ENCODE measurements around the gene AOC1. TPM values are rescaled to one million over a fixed set of nuclear protein-coding genes. Genes with fewer than 3 reads are reported as not detected.
A peak's percentile ranks its signal among the peaks of the same experiment; 100 is the strongest.

AOC1 gene
- total and polyA plus RNA-seq, 4 donors = 0.01 to 0.08 TPM; not detected in 2

- Histone ChIP-seq H3K4me1 (ENCODE audit: control insufficient read depth in 4 of 4, insufficient read depth in 4 of 4, low read length in 3 of 4) (no peaks in the 10 kb centered on the region), H3K9ac (ENCODE audit: low read depth in 1 of 2, low read length in 2 of 2) (no peak overlapping the region), H3K4me3 (ENCODE audit: low read depth in 1 of 3, low read length in 3 of 3) (no peak overlapping the region), H3K27ac (ENCODE audit: low read depth in 1 of 2, low read length in 2 of 2) (no peak overlapping the region), H3K9me3 (ENCODE audit: control insufficient read depth in 4 of 4, low read length in 3 of 4) (no peaks in the 10 kb centered on the region), H3K36me3 (ENCODE audit: control insufficient read depth in 4 of 4, insufficient read depth in 3 of 4, low read depth in 1 of 4, low read length in 3 of 4) (peaks cover 0 to 3% (median 0%) of the 10 kb centered on the region in 4 donors), H3K27me3 (ENCODE audit: control insufficient read depth in 4 of 4, insufficient read depth in 4 of 4, low read length in 3 of 4) (no peaks in the 10 kb centered on the region)
- WGBS = 94% methylated on average over 43 of the region's 43 CpGs
- no peak for TF ChIP-seq REST (IDR thresholded peaks at IDR 0.05)
- no peak for TF ChIP-seq MAX (IDR thresholded peaks at IDR 0.05)
- no peak for TF ChIP-seq RAD21 (IDR thresholded peaks at IDR 0.05)
- no peak for TF ChIP-seq YY1 (IDR thresholded peaks at IDR 0.05)
- no peak for TF ChIP-seq CTCF (IDR thresholded peaks at IDR 0.05; ENCODE audit: low read depth, low read length, missing input control)
- TF ChIP-seq RXRA (IDR thresholded peaks at IDR 0.05) = no peak
- peak; percentile 22 for DNase-seq (ENCODE audit: low spot score)
Measured at GRCh38 chr7:150857276-150858055, 5.1 kb downstream of the AOC1 start.

- DNase-seq (ENCODE audit: low spot score) = peak; percentile 24
- Histone ChIP-seq H3K27me3 (ENCODE audit: control insufficient read depth in 4 of 4, insufficient read depth in 4 of 4, low read length in 3 of 4) (no peaks in the 10 kb centered on the region), H3K9ac (ENCODE audit: low read depth in 1 of 2, low read length in 2 of 2) (no peak overlapping the region), H3K4me3 (ENCODE audit: low read depth in 1 of 3, low read length in 3 of 3) (no peak overlapping the region), H3K36me3 (ENCODE audit: control insufficient read depth in 4 of 4, insufficient read depth in 3 of 4, low read depth in 1 of 4, low read length in 3 of 4) (peaks cover 0 to 3% (median 0%) of the 10 kb centered on the region in 4 donors), H3K27ac (ENCODE audit: low read depth in 1 of 2, low read length in 2 of 2) (no peak overlapping the region), H3K9me3 (ENCODE audit: control insufficient read depth in 4 of 4, low read length in 3 of 4) (no peaks in the 10 kb centered on the region), H3K4me1 (ENCODE audit: control insufficient read depth in 4 of 4, insufficient read depth in 4 of 4, low read length in 3 of 4) (no peaks in the 10 kb centered on the region)
- TF ChIP-seq FOXA2 (IDR thresholded peaks at IDR 0.05) = no peak
- TF ChIP-seq REST (IDR thresholded peaks at IDR 0.05) = no peak
- TF ChIP-seq NR2F2 (IDR thresholded peaks at IDR 0.05) = no peak
- no peak for TF ChIP-seq SP1 (IDR thresholded peaks at IDR 0.05)
- TF ChIP-seq RAD21 (IDR thresholded peaks at IDR 0.05) = no peak
- no peak for TF ChIP-seq ZBTB33 (IDR thresholded peaks at IDR 0.05)
- no peak for TF ChIP-seq TAF1 (conservative IDR thresholded peaks at IDR 0.05)
- TF ChIP-seq JUND (IDR thresholded peaks at IDR 0.05) = no peak
- TF ChIP-seq YY1 (IDR thresholded peaks at IDR 0.05) = no peak
- no peak for TF ChIP-seq RXRA (IDR thresholded peaks at IDR 0.05)
- 89% methylated on average over 17 of the region's 18 CpGs for WGBS
Measured at GRCh38 chr7:150858236-150859197, 6.2 kb downstream of the AOC1 start.

All from liver (tissue), 9 donors.